Measurements from ENCODE around the gene KRT6A. TPM values are rescaled to one million over a fixed set of nuclear protein-coding genes. Genes with fewer than 3 reads are reported as not detected.
"Not testable (repeated sequence)": the region's sequence is repeated elsewhere in the genome, so short reads cannot be mapped to it uniquely, and the experiment has no call there.

The KRT6A gene
- total RNA-seq, 1 donor from 2014 or later = 701 TPM

- DNase-seq (ENCODE audit: low spot score) = no peak
These were observed 9.8 kb upstream of the KRT6A start for GRCh38 chr12:52502877-52503276.

DNA sequence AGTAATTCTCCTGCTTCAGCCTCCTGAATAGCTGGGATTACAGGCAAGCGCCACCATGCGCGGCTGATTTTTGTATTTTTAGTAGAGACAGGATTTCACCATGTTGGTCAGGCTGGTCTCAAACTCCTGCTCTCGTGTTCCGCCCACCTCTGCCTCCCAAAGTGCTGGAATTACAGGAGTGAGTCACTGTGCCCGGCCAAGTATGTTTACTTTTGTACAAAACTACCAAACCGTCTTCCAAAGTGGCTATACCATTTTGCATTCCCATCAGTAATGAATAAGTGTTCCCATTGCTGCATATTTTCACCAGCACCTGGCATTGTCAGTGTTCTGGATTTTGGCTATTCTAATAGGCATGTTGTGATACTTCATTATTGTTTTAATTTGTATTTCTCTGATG is 8.4 kb upstream of the KRT6A start:
- no peak for DNase-seq (ENCODE audit: low spot score)

- DNase-seq (ENCODE audit: low spot score) = not testable (repeated sequence)
These were observed 7.5 kb upstream of the KRT6A start for GRCh38 chr12:52500574-52500973.

DNA sequence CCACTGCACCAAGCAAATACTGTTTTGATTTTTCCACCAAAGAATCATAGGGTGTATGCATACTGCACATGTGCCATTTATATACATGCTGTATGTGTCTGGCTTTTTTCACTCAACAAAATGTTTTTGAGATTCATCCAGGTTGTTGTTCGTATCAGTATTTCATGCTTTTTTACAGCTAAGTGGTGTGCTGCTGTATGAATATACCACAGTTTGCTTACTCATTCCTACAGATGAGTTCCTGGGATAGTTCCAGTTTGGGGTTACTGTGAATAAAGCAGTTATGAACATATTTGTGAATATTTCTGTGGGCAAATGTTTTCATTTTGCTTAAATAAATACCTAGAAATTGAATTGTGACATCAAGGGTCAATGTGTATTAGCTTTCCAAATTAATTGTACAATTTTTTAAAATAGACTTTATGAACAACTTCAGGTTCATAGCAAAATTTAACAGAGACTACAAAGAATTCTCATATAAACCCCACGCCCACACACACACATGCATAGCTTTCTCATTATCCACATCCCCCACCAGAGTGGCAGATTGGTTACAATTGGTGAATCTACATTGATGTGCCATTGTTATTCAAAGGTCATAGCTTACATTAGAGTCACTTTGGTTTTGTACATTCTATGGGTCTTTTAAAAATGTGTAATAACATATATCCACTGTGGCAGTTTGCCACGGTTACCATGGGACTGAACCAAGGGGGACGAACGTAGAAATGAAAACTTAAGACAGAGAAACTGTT is 6.9 kb upstream of the KRT6A start:
- peak; percentile 84 for DNase-seq (ENCODE audit: low spot score)

DNA sequence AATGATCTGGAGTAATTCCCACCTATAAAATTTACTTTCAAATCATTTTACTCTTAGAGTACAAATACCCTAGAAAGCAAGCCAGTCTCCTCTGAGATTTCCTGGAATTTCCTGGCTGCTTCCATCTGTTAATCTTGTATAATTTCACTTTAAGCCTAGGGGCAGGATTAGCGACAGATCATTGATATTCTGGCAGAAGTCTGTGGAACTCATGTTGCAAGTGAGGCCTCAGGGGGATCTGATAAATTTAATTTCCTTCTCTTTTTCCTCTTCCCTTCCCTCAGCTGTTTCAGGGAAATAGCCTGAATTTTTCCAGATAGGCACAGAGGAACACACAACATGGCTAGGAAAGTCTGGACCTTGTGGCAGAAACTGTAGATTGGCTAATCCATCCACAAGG is 5.9 kb upstream of the KRT6A start:
- peak; percentile 13 for DNase-seq (ENCODE audit: low spot score)

DNA sequence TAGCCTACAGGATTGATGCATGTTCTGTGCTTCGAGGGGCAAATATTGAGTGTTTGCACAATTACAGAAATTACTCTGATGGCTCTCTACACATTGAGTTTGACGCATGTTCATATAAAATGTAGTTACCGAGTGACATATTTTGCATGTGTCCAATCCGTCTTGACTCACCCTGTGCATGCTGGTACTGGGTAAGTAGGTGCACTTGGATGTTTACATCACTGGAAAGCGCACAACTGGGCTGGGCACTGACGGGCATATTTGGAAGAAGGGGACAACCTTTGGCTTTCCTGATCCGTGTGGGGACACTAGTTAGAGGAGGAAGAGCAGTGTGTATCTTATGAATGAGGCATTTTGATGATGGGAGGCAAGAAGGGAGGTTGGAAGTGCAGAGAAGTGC is 4.9 kb upstream of the KRT6A start:
- DNase-seq (ENCODE audit: low spot score) = no peak

- DNase-seq (ENCODE audit: low spot score) = peak; percentile 51
These were observed 3.6 kb upstream of the KRT6A start for GRCh38 chr12:52496590-52497071.

DNA sequence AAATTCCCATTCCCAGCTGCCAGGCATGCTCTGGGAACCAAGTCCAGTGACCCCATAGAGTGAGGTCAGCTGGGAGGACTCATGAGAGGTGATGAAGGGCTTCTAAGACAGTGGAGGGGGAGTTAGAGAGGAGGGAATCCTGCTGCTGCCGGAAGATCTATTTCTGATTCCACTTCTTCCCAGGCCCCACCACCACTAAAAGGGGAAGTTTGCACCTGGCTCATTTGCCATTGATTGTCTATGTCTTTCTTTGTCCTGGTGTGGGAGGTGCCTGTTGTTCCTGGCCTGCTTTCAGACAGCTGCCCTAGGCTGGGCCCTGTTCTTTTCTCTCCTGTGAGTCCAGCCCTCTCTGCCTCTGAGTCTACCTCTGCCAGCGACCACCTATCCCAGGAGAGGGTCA is 3.0 kb upstream of the KRT6A start:
- no peak for DNase-seq (ENCODE audit: low spot score)

GRCh38 chr12:52495389-52495788 is 2.3 kb upstream of the KRT6A start:
- DNase-seq (ENCODE audit: low spot score) = peak; percentile 33

- DNase-seq (ENCODE audit: low spot score) = peak; percentile 54
These were observed 1.5 kb upstream of the KRT6A start for GRCh38 chr12:52494518-52494917.

DNA sequence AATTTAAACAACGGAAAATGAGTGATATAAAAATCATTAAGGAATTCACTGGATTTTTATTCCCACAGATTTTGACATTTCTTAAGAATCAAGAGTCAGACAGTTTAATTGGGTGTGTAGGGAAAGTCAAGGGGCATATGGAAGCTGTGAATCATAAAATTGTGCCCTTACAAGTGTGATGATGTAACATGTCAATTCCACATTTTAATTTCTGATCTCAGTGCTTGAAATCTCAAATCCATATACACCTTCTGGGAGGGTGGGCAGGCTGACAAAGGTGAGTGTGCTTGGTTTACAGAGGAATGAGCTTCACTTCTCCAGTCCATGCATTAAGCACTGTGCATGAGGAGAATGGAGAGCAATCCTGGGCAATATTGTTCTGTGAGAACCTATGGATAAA is 1.0 kb upstream of the KRT6A start:
- DNase-seq (ENCODE audit: low spot score) = no peak

DNA sequence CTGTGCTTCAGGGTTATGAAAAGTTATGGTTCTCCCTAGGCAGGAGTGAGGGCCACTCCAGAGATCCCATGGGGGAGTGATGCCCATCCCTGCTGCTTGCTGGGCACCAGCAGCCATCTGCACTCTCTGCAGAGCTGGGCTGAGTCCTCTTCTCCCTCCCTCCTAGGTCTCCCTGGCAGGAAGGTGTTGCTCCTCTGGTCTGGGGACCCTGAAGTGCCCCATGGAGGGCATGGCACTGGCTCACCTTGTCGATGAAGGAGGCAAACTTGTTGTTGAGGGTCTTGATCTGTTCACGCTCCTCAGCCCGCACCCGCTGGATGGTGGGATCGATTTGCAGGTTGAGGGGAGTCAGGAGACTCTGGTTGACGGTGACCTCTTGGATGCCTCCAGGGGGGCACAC is 652 bp downstream of the KRT6A start:
- not testable (repeated sequence) for DNase-seq (ENCODE audit: low spot score)

DNA sequence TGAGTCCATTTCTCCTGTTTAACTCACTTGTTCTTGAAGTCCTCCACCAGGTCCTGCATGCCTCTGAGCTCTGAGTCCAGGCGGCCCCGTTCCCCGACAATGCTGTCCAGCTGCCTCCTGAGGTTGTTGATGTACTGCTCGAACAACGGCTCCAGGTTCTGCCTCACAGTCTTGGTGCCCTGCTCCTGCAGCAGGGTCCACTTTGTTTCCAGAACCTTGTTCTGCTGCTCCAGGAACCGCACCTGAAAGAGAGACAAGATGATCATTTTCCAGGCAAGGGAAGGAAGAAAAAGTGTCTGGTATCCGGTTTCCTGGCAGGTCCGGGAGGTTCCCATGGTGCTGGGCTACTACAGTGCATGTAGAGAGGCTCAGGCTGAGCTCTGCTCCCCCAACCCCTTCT is 1.6 kb downstream of the KRT6A start:
- DNase-seq (ENCODE audit: low spot score) = not testable (repeated sequence)

- no peak for DNase-seq (ENCODE audit: low spot score)
These were observed 4.3 kb downstream of the KRT6A start for GRCh38 chr12:52488736-52489135.

DNA sequence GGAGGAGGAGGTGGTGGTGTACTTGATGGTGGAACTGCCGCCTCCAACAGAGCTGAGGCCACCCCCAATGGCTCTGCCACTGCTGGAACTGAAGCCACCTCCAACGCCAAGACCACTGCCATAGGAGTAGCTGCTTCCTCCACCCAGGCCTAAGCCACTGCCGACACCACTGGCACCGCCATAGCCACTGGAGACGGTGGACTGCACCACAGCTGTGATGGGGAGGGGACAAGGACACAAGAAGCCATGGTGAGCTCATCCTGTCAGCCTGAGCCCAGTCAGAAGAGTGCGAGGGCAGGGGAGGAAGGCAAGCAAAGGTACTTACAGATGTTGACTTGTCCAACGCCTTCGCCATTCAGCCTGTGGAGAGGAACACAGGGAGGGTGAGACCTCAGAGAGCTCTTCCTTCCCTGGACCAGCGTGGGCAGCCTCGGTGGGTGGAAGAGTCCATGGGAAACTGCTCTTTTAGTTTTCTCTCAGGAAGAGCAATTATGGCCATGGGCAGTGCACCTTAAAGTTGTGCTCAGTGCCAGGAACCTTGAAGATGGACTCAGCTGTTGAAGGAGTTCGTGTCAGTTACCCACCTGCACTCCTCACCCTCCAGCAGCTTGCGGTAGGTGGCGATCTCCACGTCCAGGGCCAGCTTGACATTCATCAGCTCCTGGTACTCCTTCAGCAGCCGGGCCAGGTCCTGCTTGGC is 5.2 kb downstream of the KRT6A start:
- not testable (repeated sequence) for DNase-seq (ENCODE audit: low spot score)

DNA sequence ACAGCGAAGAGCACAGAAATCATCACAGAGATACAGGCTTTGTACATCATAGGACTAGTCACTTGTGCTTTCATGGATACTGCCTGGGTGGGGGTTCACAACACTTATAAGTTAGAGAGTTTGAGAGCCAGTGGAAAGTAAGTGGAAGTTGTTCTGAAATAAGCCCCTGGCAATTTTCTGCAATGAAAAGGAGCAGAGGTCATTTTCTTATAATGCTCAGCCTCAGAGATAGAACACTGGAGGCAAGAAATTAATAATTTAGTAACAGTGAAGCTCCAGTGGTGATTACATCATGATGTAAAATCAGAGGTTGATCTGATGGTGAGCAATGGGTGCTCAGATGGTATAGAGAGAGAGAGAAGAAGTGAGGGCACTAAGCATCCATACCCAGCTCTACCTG is 5.8 kb downstream of the KRT6A start:
- no peak for DNase-seq (ENCODE audit: low spot score)

DNA sequence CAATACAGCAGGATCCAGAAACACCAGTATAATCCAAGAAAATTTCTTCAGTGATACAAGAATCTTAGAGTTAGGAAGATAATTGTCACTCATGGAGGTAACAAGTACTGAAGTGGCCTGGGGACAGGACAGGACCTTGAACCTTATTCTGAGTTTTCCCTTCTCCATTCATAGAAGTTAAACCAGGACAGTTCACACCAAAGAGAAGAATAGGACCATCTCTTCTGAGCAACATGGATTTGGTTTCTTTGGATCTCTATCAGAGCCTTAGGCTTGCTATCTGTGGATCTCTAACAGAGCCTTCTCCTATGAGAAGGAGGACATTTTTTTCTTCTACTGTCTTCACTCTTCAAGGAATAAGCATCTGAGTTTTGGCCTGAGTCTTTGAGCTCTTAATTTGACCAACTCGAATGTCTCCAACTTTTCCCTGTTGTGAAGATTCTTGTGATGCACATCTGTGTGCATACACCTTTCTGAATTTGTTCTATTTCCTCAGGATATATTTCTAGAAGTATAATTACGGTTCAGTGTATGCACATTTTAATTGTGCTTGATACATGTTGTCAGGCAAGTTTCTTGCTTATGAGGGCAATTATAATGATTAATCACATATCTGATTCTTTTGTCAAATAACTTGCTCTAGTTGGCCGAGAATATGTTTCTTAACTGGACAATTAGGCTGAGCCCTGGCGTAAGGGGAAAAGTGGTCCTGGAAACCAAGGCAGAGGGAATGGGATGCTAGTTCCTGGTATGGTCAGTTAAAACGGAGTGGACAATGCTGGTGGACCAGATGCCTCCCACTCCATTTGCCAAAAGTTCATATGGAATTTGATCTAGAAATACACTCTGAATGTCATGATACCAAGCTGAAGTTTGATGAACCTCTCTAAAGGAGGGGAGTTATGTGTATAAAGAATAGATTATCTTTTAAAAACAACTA is 6.6 kb downstream of the KRT6A start:
- no peak for DNase-seq (ENCODE audit: low spot score)

GRCh38 chr12:52480073-52480472 is 13.0 kb downstream of the KRT6A start:
- DNase-seq (ENCODE audit: low spot score) = no peak

GRCh38 chr12:52477651-52478050 is 15.4 kb downstream of the KRT6A start:
- DNase-seq (ENCODE audit: low spot score) = no peak

DNA sequence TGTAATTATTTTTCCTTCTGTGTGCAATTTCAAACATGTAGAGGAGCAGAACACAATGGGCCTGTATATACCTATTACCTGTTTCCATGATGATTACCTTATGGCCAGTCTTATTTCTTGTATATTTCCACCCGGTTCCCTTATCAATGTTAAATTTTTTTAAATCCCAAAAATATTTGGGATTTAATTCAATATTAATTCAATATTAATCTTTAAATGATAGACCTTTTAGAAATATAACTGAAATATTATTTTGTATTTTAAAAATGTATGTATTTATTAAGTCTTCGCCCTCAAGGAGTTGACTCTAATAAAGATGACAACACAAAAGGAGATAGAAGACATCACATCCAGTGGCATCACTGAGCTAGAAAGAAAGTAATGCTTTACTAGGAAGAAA is 18.8 kb downstream of the KRT6A start:
- no peak for DNase-seq (ENCODE audit: low spot score)

DNA sequence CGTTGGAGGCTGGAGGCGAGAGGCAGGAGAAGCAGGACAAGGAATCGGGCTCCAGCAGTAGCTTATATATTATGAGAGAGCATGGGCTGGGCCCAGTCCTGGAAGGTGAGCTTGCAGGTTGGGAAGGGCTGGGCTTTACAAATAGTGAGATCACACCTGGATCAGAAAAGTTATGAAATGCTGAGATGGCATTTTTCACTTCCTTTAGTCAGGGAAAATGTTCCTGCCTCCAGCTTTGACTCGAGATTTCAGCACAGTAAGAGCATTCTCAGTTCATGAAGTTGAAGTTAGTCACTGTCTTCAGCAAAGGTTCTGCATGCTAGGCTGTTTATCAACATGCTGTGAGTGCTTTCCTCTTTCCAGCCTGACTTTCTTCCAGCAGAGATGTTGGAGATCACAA is 19.3 kb downstream of the KRT6A start, which contains the start of gene KRT6C:
Gene KRT6C (minus strand): TSS at position 38 of the 400 bp plus-strand sequence. CDS start 68 bp downstream, outside the sequence.
- peak; percentile 63 for DNase-seq (ENCODE audit: low spot score)

GRCh38 chr12:52469853-52470252 is 23.2 kb downstream of the KRT6A start:
- no peak for DNase-seq (ENCODE audit: low spot score)
